GM21737 (cell line): Measurements from ENCODE around the gene ACADS.

ENCODE experiments used
- ATAC-seq: cut with Tn5 transposase; IDR thresholded peaks from one replicate; pipeline ENCODE4 v1.9.1; 2021; ENCODE audit warnings: mild to moderate bottlenecking, moderate library complexity; ENCODE audit not compliant: unreplicated experiment

ACADS gene

DNA sequence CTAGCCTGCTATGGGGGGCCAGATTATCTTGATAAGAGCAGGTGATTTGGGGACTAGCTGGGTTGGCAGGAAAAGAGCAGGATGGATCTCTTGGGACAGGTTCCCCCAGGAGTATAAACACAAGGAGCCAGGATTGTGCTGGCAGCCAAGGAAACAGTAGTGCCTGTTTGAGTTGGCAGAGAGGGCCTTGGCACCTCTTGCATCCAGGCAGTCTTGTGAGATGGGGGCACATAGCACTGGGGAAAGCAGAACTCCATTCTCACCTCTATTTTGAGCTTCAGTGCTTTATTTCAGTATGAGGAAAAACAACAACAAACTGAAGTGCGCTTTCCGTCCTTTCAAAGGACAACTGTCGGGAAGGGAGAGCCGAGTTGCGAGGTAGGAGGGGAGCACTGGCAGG lies 24.7 kb upstream of the ACADS start:
- no peak for ATAC-seq

DNA sequence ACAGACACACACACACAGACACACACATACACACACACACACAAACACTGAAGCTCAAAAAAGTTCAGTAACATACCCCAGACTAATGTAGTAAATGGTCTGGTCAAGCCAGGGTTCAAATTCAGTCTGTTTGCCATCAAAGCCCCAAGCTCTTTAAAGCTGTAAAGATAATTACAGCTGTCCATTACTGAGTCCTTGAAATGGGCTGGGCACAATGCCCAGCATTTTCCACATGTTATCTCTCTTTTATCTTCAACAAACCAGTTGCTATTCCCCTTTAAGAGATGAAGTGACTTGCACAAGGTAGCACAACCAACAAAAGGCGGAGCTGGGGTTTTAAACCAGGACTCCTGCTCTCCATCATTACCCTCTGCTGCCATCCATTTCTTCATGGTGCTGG lies 23.0 kb upstream of the ACADS start:
- no peak for ATAC-seq

- no peak for ATAC-seq
These were observed 22.2 kb upstream of the ACADS start for GRCh38 chr12:120703311-120703942.

GRCh38 chr12:120705618-120706017 lies 20.0 kb upstream of the ACADS start:
- no peak for ATAC-seq

- no peak for ATAC-seq
These were observed 19.6 kb upstream of the ACADS start for GRCh38 chr12:120706029-120706428.

DNA sequence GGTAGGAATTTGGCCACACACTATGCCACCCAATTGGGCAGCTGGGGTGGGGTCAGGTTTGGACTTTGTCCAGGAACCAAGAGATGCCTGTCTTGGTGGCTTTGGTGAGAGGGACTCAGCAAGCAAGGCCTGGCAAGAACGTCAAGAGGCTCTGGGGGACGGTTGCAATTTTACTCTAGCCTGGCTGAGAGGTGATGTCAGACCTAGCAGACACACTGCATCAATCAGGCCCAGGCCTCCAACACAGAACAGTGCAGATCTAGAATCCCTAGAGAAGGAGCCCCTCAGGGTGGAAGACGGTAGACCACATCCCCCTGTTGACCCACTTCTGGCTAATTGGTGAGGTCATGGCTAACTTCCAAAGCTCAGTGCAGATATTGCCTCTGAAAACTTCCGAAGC lies 17.0 kb upstream of the ACADS start:
- ATAC-seq = no peak

- peak; percentile 48 for ATAC-seq
These were observed 15.4 kb upstream of the ACADS start, which contains the start of gene UNC119B for GRCh38 chr12:120710031-120710804. TSS of gene UNC119B (plus strand) at chr12:120710458. CDS start at chr12:120710475, 17 bp downstream.

DNA sequence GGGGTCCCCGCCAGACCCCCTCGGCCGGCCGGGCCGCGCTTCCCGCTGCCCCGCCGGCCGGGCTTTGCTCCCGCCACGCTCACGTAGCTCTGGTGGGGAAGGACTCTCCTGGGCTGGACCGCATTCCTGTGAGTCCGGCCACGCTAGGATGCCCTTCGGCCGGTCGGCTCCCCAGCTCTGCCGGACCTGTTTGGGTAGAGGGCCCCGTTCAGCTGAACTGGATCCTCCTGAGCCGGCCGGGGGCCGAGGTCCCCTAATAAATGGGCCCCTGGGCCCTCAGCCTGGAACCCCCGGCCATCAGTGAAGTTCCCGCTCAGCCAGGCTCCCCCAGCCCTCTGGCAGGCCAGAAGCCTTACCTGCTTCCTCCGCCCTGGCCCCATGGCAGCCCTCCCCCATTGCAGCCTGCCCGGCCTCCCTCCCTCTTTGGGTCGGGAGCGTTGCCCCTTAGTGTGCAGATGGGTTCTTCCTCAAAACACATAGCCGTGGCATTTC lies 14.8 kb upstream of the ACADS start:
- peak; percentile 29 for ATAC-seq

- no peak for ATAC-seq
These were observed 14.2 kb upstream of the ACADS start for GRCh38 chr12:120711411-120711810.

DNA sequence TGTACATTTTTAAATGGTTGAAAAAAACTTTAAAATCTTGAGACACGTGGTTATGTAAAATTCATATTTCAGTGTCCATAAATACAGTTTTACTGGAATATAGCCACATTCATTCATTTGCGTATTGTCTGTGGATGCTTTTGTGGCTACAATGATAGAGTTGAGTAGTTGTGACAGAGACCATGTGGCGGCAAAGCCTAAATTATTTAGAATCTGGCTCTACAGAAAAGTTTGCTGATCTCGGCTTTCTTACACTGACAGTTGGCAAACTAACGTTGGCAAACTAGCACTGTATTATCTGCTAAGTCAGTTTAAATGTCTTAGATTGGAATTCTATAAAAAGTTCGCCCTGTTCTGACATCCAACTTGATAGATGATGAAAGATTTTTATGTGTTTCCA lies 13.0 kb upstream of the ACADS start:
- ATAC-seq = no peak

DNA sequence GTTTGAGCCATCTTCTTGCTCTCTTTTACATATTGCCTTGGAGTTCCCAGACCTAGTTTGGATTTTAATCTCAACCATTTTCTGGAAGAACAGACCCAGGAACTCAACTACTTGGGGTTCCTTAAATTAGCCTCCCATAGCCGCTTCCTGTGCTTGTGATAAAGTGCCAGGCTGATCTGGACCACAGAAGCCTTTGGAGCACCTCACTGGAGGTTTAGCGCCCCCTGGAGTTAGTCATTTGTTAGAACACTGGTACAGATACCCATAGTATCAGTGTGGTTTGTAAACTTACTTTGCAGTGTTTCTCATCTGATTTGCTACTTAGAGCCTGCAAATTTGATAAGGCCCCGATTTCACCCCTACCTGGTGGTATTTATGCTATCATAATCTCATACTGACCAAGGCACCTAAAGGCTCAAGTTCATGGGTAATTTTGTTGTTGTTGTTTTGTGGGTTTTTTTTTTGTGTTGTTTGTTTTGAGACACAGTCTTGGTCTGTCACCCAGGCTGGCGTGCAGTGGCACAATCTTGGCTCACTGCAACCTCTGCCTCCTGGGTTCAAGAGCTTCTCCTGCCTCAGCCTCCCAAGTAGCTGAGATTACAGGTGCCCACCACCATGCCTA lies 11.7 kb upstream of the ACADS start:
- no peak for ATAC-seq

GRCh38 chr12:120718055-120718454 lies 7.6 kb upstream of the ACADS start:
- no peak for ATAC-seq

GRCh38 chr12:120719072-120719471 lies 6.6 kb upstream of the ACADS start:
- no peak for ATAC-seq

DNA sequence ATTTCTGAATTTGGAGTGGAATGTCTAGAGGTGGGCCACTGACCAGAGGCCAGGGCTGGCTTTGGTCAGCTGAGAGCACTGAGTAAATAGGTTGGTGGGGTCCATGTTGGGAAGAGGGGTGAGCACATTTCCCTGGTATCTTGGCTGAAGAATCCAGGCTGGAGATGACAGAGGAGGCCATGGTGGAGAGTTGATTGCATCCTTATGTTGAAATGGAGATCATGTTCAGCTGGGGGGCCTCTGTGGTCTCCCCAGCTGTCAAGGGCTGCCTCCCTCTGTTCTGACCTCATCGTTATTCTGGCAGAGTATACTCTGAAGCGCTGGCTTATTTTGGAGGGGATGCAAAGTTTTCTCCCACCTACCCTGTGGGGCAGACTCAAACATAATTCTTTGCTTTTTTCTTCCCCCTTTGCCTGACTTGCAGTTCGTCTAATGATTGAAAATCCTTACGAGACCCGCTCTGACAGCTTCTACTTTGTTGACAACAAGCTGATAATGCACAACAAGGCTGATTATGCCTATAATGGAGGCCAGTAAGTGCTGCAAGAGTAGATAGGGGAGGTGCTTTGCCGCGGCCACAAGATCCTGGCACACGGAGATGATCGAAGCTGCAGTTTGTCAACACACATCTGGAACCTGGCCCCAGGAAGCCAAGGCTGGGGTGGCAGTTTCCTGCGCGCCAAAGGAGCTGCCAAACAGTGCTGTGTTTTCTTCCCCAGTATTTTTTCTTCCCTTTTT lies 6.0 kb upstream of the ACADS start:
- ATAC-seq = no peak

DNA sequence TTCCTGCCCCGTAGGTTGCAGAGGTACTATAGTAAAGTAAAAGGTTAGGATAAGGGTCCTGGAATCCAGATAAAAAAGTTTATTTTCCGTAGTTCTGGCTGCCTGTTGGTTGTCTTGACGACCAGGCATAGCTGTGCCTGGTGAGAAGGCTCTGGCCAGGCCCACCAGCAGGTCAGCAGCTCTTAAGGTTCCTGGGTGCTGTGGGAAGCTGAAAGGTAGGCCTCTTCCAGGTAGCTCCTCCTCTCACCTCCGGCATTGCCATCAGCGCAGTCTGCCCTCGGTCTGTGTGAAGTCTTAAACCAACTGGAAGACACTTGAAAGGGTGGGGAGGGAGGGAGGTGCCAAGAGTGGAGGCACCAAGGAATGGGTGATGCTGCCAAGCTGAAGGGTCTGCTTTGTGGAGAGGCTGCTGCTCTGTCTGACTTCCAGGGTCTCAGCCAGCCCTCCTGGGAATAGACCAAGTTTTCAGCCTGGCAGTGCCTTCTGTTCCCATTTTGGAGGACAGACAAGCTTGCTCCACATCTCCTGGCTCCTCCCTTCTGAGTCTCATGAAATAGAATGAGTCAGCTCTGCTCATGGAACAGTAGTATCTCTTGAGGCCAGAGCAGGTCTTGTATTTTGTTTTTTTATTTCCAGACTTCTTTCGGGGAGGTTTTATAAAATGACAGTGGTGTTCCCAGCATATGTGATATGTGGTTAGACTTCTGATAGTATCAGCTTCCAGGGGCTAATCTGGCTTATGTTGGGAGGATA lies 5.2 kb upstream of the ACADS start:
- no peak for ATAC-seq

GRCh38 chr12:120720987-120721801 lies 4.4 kb upstream of the ACADS start:
- ATAC-seq = no peak

DNA sequence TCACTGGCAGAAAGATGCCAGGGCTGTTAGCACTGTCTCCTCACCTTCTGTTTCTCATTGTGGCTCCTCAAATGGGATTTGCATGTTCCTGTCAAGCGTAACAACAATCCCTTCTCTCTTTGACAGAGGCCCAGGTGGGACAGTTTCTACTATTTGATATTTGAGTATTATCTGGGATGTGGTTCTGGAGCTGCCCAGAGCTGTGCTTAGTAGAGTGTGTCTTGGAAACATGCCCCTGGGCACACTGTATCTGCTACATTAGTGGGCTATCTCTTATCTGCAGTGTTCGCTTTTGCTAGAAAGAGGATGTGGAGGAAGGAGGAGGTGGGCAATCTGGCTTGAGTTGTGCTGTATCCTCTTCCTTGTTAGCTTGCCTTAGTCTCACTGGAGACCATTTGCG lies 3.8 kb upstream of the ACADS start:
- ATAC-seq = no peak

- no peak for ATAC-seq
These were observed 2.8 kb upstream of the ACADS start for GRCh38 chr12:120722784-120723183.

DNA sequence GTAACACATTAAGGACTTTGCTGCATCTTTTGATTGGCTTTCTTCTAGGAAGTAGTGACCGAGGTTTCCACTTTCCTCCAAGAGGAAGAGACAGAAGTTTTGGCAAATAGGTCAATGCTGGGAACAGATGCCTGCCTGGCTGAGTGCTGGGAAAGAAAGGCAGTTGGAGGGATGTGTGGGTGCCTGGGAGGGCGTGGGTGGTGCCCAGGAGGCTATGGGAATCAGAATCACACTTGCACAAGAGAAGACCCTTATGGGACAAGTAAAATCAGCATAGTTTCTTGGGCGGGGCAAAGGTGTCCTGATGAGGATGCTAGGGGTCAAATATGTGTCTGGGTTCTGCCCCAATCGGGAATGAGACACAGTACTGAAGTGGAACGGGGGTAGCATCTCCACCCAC lies 906 bp upstream of the ACADS start:
- no peak for ATAC-seq
